H1 (cell line): ENCODE results near the gene TAX1BP1.

ENCODE experiments used
- ASH2L ChIP-seq: fragments of 200-600, 300-600 bp; sonication (generic); IDR thresholded peaks from one replicate; pipeline ENCODE4 v1.7.1; 2017; ENCODE audit warnings: low read length
- EP300 ChIP-seq, 2 experiments: IDR thresholded peaks; 1 replicate in 1 of 2; 2 replicates in 1 of 2; pipeline ENCODE4 v1.6.1; 2011 to 2012; ENCODE audit warnings: low read depth in 2 of 2, low read length in 2 of 2, mild to moderate bottlenecking in 2 of 2, borderline replicate concordance in 1 of 2, inconsistent platforms in 1 of 2, moderate library complexity in 1 of 2
- EZH2 ChIP-seq: fragments of 200-600 bp; sonication (generic); IDR thresholded peaks from 2 replicates; pipeline ENCODE4 v1.7.1; 2012; ENCODE audit warnings: low read depth, mild to moderate bottlenecking, moderate library complexity, low read length, inconsistent platforms; ENCODE audit not compliant: severe bottlenecking
- MAFK ChIP-seq: IDR thresholded peaks from 2 replicates; pipeline ENCODE4 v1.6.1; 2012; ENCODE audit warnings: low read depth, mild to moderate bottlenecking, improper control_type of control experiment, low read length
- NANOG ChIP-seq: IDR thresholded peaks from 2 replicates; pipeline ENCODE4 v1.6.1; 2011; ENCODE audit warnings: low read length, low read depth, mild to moderate bottlenecking, inconsistent platforms; ENCODE audit not compliant: insufficient read depth, poor library complexity, severe bottlenecking
- POLR2A ChIP-seq, 2 experiments: IDR thresholded peaks; 1 replicate in 1 of 2; 2 replicates in 1 of 2; pipeline ENCODE4 v1.6.1; 2011; ENCODE audit warnings: low read depth in 2 of 2, low read length in 2 of 2, mild to moderate bottlenecking in 2 of 2; ENCODE audit errors: control extremely low read depth in 1 of 2
- POLR2AphosphoS5 ChIP-seq: IDR thresholded peaks from 2 replicates; pipeline ENCODE4 v1.6.1; 2011; ENCODE audit warnings: low read depth, low read length
- SP2 ChIP-seq: IDR thresholded peaks from 2 replicates; pipeline ENCODE4 v1.6.1; 2012; ENCODE audit warnings: mild to moderate bottlenecking, low read length, inconsistent platforms
- SRF ChIP-seq: IDR thresholded peaks from 2 replicates; pipeline ENCODE4 v1.6.1; 2011; ENCODE audit warnings: mild to moderate bottlenecking, low read depth, low read length, moderate library complexity
- TF ChIP-seq, protein P1 (sequence below): IDR thresholded peaks from 2 replicates; pipeline ENCODE4 v1.6.1; 2011; ENCODE audit warnings: low read length, improper control_type of control experiment
- TF ChIP-seq, protein P2 (sequence below), 3 experiments: IDR thresholded peaks; 1 replicate in 2 of 3; 2 replicates in 1 of 3; pipeline versions ENCODE4 v1.5.1 to v1.6.1; 2011; ENCODE audit warnings: low read length in 3 of 3, mild to moderate bottlenecking in 3 of 3, inconsistent platforms in 2 of 3, low read depth in 1 of 3, moderate library complexity in 1 of 3; ENCODE audit not compliant: insufficient read depth in 1 of 3; ENCODE audit errors: control extremely low read depth in 1 of 3

DNA sequence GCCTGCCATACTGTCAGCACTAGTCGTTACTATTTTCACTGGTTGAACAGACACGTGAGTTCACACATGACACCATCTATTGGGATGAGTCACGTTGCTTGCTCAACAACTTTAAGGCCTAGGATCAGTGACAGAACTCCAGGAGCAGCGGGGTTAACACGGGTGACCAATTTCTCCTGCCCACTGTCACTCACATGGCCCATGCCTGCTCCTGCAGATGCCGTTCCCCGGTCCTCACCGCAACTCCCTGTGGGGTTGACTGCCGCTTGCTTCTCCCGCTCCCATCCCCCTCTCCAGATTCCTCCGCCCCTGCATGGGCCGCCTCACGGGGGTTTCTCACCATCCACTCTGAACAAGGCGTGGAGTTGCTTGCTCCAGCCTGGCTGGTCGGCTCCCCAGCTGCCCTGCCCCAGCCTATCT is 128.2 kb downstream of the TAX1BP1 start:
- TF ChIP-seq, protein P1, sequence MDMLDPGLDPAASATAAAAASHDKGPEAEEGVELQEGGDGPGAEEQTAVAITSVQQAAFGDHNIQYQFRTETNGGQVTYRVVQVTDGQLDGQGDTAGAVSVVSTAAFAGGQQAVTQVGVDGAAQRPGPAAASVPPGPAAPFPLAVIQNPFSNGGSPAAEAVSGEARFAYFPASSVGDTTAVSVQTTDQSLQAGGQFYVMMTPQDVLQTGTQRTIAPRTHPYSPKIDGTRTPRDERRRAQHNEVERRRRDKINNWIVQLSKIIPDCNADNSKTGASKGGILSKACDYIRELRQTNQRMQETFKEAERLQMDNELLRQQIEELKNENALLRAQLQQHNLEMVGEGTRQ = no peak
- TF ChIP-seq, protein P2, sequence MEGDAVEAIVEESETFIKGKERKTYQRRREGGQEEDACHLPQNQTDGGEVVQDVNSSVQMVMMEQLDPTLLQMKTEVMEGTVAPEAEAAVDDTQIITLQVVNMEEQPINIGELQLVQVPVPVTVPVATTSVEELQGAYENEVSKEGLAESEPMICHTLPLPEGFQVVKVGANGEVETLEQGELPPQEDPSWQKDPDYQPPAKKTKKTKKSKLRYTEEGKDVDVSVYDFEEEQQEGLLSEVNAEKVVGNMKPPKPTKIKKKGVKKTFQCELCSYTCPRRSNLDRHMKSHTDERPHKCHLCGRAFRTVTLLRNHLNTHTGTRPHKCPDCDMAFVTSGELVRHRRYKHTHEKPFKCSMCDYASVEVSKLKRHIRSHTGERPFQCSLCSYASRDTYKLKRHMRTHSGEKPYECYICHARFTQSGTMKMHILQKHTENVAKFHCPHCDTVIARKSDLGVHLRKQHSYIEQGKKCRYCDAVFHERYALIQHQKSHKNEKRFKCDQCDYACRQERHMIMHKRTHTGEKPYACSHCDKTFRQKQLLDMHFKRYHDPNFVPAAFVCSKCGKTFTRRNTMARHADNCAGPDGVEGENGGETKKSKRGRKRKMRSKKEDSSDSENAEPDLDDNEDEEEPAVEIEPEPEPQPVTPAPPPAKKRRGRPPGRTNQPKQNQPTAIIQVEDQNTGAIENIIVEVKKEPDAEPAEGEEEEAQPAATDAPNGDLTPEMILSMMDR (IDR thresholded peaks at IDR 0.05; ENCODE audit: control extremely low read depth in 1 of 3, insufficient read depth in 1 of 3, low read depth in 1 of 3, low read length in 3 of 3) = no peak
- no peak for TF ChIP-seq POLR2AphosphoS5
- no peak for TF ChIP-seq ASH2L
- no peak for TF ChIP-seq MAFK
- TF ChIP-seq NANOG = no peak
- TF ChIP-seq SRF = no peak
- TF ChIP-seq POLR2A (IDR thresholded peaks at IDR 0.05; ENCODE audit: control extremely low read depth in 1 of 2, low read depth in 2 of 2, low read length in 2 of 2) = no peak
- TF ChIP-seq SP2 = no peak
- no peak for TF ChIP-seq EP300 (IDR thresholded peaks at IDR 0.05; ENCODE audit: borderline replicate concordance in 1 of 2, low read depth in 2 of 2, low read length in 2 of 2)
- TF ChIP-seq EZH2 = no peak
